Mesothelial cell of epicardium (in vitro differentiated cells): ENCODE measurements around the gene CACNA1C. TPM values are rescaled to one million over a fixed set of nuclear protein-coding genes. Genes with fewer than 3 reads are reported as not detected.

Experiments used
- DNase-seq, 2 experiments: peaks; one replicate each; pipeline ENCODE4 v3.0.0; 2021; ENCODE audit warnings: low spot score in 2 of 2; ENCODE audit not compliant: unreplicated experiment in 2 of 2
- H3K27ac Mint-ChIP-seq: 2 replicates; pipeline ENCODE4 v1.8.0; 2021; ENCODE audit warnings: mixed read lengths
- H3K27me3 Mint-ChIP-seq: 2 replicates; pipeline ENCODE4 v1.8.0; 2021; ENCODE audit warnings: low read depth, mixed read lengths
- H3K36me3 Mint-ChIP-seq: 2 replicates; pipeline ENCODE4 v1.8.0; 2021; ENCODE audit warnings: mixed read lengths
- H3K4me1 Mint-ChIP-seq: 2 replicates; pipeline ENCODE4 v1.8.0; 2021; ENCODE audit warnings: mixed read lengths
- H3K4me3 Mint-ChIP-seq: 2 replicates; pipeline ENCODE4 v1.8.0; 2021; ENCODE audit warnings: mild to moderate bottlenecking, moderate library complexity, mixed read lengths
- H3K9me3 Mint-ChIP-seq: 2 replicates; pipeline ENCODE4 v1.8.0; 2021; ENCODE audit warnings: mixed read lengths
- total RNA-seq: library from RNA; stranded (reverse); gene quantifications from 3 replicates; pipeline ENCODE4 v1.2.1, GENCODE V29; 2021
- TF ChIP-seq, protein P1 (sequence below): fragments of 200-600 bp; sonication (generic); IDR thresholded peaks from one replicate; pipeline ENCODE4 v1.5.0; 2021; ENCODE audit warnings: antibody characterized with exemption; ENCODE audit not compliant: unreplicated experiment

The CACNA1C gene
- total RNA-seq, 1 donor from 2014 or later = 33.6 TPM

DNA sequence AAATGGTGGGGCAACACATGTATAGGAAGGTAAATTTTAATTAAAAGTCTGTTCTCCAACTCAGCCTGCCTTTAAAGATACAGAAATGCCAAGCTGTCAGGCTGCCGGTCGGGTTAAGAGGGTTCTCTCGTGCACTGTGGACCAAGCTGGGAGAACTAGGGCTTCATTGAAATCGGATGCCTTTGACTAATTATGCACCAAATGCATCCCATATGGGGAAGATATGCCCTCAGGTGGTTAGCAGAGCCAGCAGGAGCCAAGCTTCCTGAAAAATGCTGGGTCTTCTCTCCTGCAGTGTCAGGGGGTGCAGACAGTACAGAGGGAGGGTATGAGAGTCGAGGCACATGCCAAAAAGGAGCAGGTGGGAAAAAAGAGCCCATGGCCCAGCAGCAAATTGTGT is 236.1 kb downstream of the CACNA1C start:
- H3K27ac Mint-ChIP-seq = no peak overlapping the region
- H3K4me1 Mint-ChIP-seq = peaks cover 62% of the 10 kb centered on the region
- H3K36me3 Mint-ChIP-seq = no peaks in the 10 kb centered on the region
- H3K9me3 Mint-ChIP-seq = no peaks in the 10 kb centered on the region
- TF ChIP-seq, protein P1, sequence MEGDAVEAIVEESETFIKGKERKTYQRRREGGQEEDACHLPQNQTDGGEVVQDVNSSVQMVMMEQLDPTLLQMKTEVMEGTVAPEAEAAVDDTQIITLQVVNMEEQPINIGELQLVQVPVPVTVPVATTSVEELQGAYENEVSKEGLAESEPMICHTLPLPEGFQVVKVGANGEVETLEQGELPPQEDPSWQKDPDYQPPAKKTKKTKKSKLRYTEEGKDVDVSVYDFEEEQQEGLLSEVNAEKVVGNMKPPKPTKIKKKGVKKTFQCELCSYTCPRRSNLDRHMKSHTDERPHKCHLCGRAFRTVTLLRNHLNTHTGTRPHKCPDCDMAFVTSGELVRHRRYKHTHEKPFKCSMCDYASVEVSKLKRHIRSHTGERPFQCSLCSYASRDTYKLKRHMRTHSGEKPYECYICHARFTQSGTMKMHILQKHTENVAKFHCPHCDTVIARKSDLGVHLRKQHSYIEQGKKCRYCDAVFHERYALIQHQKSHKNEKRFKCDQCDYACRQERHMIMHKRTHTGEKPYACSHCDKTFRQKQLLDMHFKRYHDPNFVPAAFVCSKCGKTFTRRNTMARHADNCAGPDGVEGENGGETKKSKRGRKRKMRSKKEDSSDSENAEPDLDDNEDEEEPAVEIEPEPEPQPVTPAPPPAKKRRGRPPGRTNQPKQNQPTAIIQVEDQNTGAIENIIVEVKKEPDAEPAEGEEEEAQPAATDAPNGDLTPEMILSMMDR = no peak
- H3K27me3 Mint-ChIP-seq = no peaks in the 10 kb centered on the region
- H3K4me3 Mint-ChIP-seq = no peak overlapping the region
- DNase-seq = no peak

DNA sequence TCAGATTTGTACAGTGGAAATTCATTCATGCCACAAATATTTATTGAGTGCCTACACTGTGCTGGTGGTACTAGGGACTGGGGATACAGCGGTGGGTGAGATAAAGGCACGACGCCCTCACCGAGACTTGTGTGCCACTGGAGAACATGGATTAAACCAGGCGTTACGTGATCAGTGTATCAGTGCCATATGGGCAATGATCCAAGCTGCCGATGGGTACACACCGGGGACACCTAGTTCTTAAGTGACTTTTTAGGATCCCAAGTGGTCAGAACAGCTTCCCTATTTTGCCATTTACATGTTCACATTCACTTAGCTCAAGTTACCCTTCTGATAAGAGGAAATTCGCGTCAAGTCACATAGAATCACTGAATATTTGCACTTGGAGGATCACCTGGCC is 236.7 kb downstream of the CACNA1C start:
- Mint-ChIP-seq H3K27me3 (no peaks in the 10 kb centered on the region), H3K9me3 (no peaks in the 10 kb centered on the region), H3K36me3 (no peaks in the 10 kb centered on the region), H3K27ac (no peak overlapping the region), H3K4me1 (peaks cover 55% of the 10 kb centered on the region), H3K4me3 (no peak overlapping the region)
- TF ChIP-seq, protein P1 = no peak
- no peak for DNase-seq

DNA sequence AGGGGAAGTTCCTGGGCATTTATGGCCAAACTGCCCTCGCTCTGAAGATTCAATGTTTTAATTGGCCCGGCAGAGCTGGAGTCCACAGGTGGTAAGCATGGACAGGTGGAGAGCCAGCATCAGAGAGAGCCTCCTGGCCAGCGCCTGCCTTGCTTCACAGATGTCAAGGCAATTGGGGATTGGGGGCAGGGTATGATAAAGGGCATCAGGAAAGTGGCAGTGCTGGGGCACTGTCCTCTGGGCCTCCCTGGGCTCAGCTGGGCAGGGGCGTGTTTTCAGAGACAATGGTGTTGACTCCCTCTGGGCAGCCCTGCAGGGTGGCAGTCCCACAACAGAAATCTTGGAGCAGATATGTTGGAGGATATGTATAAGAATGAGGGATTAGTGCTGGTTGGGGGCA is 237.3 kb downstream of the CACNA1C start:
- H3K36me3 Mint-ChIP-seq = no peaks in the 10 kb centered on the region
- no peaks in the 10 kb centered on the region for H3K27me3 Mint-ChIP-seq
- H3K9me3 Mint-ChIP-seq = no peaks in the 10 kb centered on the region
- peaks cover 50% of the 10 kb centered on the region for H3K4me1 Mint-ChIP-seq
- TF ChIP-seq, protein P1 = no peak
- no peak for DNase-seq
- no peak overlapping the region for H3K27ac Mint-ChIP-seq
- H3K4me3 Mint-ChIP-seq = no peak overlapping the region

DNA sequence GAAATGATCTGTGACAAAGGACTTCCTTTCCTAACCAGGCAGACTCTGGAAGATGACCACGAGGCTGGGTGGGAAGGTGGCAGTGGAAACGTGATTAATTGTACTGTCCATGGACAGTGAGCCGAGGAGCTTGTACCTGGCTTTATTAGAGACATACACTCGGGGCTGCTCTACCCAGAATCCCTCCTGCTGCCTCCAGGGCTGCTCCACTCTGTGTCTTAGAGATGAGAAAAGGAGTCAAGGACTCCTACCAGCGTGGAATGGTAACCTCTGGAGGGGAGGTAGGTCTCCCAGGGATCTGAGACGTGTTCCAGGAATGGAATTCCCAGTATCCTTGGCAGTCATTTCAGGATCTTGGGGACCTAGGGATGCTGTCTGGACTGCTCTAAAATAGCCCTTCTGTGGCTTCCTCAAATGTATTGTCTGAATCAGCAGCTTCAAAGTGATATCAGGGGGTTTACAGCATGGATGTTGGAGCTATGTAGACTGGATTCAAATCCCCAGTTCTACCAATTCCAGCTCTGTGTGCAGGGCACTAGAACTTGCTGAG is 237.8 kb downstream of the CACNA1C start:
- H3K27ac Mint-ChIP-seq = no peak overlapping the region

DNA sequence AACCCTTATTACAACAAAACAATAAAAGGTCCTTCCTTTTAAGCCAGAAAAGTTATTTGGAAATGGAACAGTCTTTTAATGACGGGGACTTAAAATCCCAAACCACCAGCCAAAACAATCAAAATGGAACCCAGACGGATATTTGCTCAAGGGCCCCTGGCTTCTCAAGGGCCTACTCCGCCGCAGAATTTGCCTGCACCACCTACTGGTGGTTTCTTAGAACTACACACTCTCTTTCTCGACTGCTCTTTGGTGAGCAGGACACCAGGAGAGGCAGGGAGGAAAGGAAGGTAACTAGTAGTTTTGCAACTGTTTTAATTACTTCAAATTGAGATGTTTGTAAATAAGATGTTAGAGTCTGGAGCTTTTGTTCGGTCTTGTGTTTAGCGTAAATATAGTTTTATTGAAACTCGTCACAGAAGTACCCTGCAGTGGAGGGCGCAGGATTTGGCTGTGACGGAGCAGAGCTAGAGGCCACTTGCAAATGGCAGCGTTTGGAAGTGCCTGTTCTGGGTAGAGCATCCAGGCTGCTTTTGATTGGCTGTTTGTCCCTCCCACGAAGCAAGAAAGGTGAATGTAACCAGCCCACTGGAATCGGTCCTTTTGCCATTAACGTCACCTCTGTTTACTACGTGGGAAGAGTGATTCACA is 238.5 kb downstream of the CACNA1C start:
- no peak overlapping the region for H3K4me3 Mint-ChIP-seq
- H3K27me3 Mint-ChIP-seq = no peaks in the 10 kb centered on the region
- no peak overlapping the region for H3K27ac Mint-ChIP-seq
- H3K36me3 Mint-ChIP-seq = no peaks in the 10 kb centered on the region
- TF ChIP-seq, protein P1 = peak; percentile 88
- DNase-seq = no peak
- peaks cover 42% of the 10 kb centered on the region for H3K4me1 Mint-ChIP-seq
- H3K9me3 Mint-ChIP-seq = no peaks in the 10 kb centered on the region

More for the DNA sequence above, 237.8 kb downstream of the CACNA1C start:
- TF ChIP-seq, protein P1 = no peak
- H3K4me1 Mint-ChIP-seq = peaks cover 45% of the 10 kb centered on the region
- H3K27me3 Mint-ChIP-seq = no peaks in the 10 kb centered on the region
- DNase-seq = no peak
- H3K36me3 Mint-ChIP-seq = no peaks in the 10 kb centered on the region
- H3K4me3 Mint-ChIP-seq = no peak overlapping the region
- H3K9me3 Mint-ChIP-seq = no peaks in the 10 kb centered on the region
